NB4 (cell line): ENCODE results near the gene WNT6.
A peak's percentile ranks its signal among the peaks of the same experiment; 100 is the strongest.
"Not testable (repeated sequence)": the region's sequence is repeated elsewhere in the genome, so short reads cannot be mapped to it uniquely, and the experiment has no call there.

Experiments
- DNase-seq: peaks from one replicate; pipeline ENCODE4 v3.0.0; 2010; ENCODE audit warnings: low read depth
- H3K4me3 ChIP-seq: one replicate; pipeline ENCODE4 v1.5.1; 2011; ENCODE audit warnings: mild to moderate bottlenecking, low read depth, low read length, moderate library complexity
- MYC ChIP-seq: IDR thresholded peaks from 2 replicates; pipeline ENCODE4 v1.6.1; 2011; ENCODE audit warnings: low read depth, low read length
- POLR2A ChIP-seq: IDR thresholded peaks from 2 replicates; pipeline ENCODE4 v1.6.1; 2011; ENCODE audit warnings: mild to moderate bottlenecking; ENCODE audit not compliant: insufficient read length; ENCODE audit errors: extremely low read depth
- TF ChIP-seq, protein P1 (sequence below): IDR thresholded peaks from 2 replicates; pipeline ENCODE4 v1.6.1; 2011; ENCODE audit warnings: low read depth, low read length
- TF ChIP-seq, protein P2 (sequence below): IDR thresholded peaks from one replicate; pipeline ENCODE4 v1.5.1; 2012; ENCODE audit warnings: low read depth, low read length

WNT6 gene

GRCh38 chr2:218837495-218837894 lies 22.1 kb upstream of the WNT6 start:
- no peak overlapping the region for H3K4me3 ChIP-seq
- TF ChIP-seq, protein P1, sequence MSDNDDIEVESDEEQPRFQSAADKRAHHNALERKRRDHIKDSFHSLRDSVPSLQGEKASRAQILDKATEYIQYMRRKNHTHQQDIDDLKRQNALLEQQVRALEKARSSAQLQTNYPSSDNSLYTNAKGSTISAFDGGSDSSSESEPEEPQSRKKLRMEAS, result no peak
- TF ChIP-seq MYC, result no peak
- no peak for TF ChIP-seq POLR2A
- TF ChIP-seq, protein P2, sequence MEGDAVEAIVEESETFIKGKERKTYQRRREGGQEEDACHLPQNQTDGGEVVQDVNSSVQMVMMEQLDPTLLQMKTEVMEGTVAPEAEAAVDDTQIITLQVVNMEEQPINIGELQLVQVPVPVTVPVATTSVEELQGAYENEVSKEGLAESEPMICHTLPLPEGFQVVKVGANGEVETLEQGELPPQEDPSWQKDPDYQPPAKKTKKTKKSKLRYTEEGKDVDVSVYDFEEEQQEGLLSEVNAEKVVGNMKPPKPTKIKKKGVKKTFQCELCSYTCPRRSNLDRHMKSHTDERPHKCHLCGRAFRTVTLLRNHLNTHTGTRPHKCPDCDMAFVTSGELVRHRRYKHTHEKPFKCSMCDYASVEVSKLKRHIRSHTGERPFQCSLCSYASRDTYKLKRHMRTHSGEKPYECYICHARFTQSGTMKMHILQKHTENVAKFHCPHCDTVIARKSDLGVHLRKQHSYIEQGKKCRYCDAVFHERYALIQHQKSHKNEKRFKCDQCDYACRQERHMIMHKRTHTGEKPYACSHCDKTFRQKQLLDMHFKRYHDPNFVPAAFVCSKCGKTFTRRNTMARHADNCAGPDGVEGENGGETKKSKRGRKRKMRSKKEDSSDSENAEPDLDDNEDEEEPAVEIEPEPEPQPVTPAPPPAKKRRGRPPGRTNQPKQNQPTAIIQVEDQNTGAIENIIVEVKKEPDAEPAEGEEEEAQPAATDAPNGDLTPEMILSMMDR, result no peak
- no peak for DNase-seq

GRCh38 chr2:218839430-218839829 lies 20.2 kb upstream of the WNT6 start:
- no peak overlapping the region for H3K4me3 ChIP-seq
- TF ChIP-seq MYC (no peak), POLR2A (no peak)
- TF ChIP-seq, protein P1, result peak; percentile 14; the same call in 1 of the 2 replicates
- no peak for DNase-seq

DNA sequence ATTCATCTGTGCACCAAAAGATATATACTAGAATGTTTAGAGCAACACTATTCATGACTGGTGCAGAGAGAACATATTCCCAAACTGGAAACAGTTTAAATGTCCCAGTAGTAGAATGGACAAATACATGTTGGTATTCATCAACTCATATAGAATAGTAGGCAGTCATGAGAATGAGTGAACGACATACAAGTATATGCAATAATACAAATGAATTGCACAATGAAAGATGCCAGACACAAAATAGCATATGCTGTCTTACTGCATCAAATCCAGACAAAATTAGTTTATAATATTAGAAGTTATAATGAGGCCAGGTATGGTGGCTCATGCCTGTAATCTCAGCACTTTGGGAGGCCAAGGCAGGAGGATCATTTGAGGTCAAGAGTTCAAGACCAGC lies 19.7 kb upstream of the WNT6 start:
- no peak for DNase-seq
- TF ChIP-seq, protein P1, result no peak
- TF ChIP-seq POLR2A (no peak), MYC (no peak)
- TF ChIP-seq, protein P2, result no peak
- H3K4me3 ChIP-seq, result no peak overlapping the region

DNA sequence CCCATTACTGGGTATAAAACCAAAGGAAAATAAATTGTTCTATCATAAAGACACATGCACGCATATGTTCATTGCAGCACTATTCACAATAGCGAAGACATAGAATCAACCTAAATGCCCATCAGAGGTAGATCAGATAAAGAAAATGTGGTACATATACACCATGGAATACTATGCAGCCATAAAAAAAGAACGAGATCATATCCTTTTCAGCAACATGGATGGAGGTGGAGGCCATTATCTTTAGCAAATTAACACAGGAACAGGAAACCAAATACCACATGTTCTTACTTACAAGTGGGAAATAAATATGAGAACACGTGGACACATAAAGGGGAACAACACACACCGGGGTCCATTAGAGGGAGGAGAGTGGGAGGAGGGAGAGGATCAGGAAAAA lies 15.3 kb upstream of the WNT6 start:
- not testable (repeated sequence) for DNase-seq

DNA sequence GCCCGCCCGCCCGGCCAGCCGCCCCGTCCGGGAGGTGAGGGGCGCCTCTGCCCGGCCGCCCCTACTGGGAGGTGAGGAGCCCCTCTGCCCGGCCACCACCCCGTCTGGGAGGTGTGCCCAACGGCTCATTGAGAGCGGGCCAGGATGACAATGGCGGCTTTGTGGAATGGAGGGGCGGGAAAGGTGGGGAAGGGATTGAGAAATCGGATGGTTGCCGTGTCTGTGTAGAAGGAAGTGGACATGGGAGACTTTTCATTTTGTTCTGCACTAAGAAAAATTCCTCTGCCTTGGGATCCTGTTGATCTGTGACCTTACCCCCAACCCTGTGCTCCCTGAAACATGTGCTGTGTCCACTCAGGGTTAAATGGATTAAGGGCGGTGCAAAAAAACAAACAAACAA lies 12.6 kb upstream of the WNT6 start:
- DNase-seq, H3K4me3 ChIP-seq: not testable (repeated sequence)

More for the DNA sequence above, 15.3 kb upstream of the WNT6 start:
- not testable (repeated sequence) for H3K4me3 ChIP-seq

DNA sequence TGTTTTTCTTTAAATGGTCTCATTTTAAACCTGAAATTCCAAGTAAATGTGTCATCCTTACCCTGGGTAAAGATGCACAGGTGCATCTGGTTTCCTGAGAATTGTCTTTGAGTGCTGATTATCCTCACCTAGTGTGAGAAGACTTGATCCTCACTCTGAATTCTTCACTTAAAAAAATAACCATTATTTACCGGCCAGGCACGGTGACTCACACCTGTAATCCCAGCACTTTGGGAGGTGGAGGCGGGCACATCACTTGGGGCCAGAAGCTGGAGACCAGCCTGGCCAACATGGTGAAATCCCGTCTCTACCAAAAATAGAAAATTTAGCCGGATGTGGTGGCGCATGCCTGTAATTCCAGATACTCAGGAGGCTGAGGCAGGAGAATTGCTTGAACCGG lies 9.9 kb upstream of the WNT6 start:
- no peak overlapping the region for H3K4me3 ChIP-seq
- no peak for DNase-seq
- TF ChIP-seq, protein P1, result no peak
- TF ChIP-seq MYC (no peak), POLR2A (no peak)
- TF ChIP-seq, protein P2, result no peak

GRCh38 chr2:218850796-218851195 lies 8.8 kb upstream of the WNT6 start:
- no peak for DNase-seq
- no peak for TF ChIP-seq MYC
- TF ChIP-seq, protein P2, result no peak
- TF ChIP-seq POLR2A, result no peak
- TF ChIP-seq, protein P1, result no peak

More at GRCh38 chr2:218850796-218851195, 8.8 kb upstream of the WNT6 start:
- no peak overlapping the region for H3K4me3 ChIP-seq
